GM12875 (cell line): ENCODE measurements around the gene PRAMEF1.
"Not testable (repeated sequence)": the region's sequence is repeated elsewhere in the genome, so short reads cannot be mapped to it uniquely, and the experiment has no call there.

Source experiments
- H3K4me3 ChIP-seq: one replicate; pipeline ENCODE4 v1.5.1; 2011; ENCODE audit warnings: low read depth, low read length, control low read depth
- CTCF ChIP-seq: IDR thresholded peaks from 2 replicates; pipeline ENCODE4 v1.5.1; 2011; ENCODE audit warnings: low read depth, mild to moderate bottlenecking, control low read depth, inconsistent platforms, low read length, moderate library complexity, borderline replicate concordance; ENCODE audit not compliant: insufficient read depth

PRAMEF1 gene

GRCh38 chr1:12791097-12791496, at the start of gene PRAMEF1:
Gene PRAMEF1, plus strand, starts transcription at chr1:12791397. Its CDS starts 1,831 bp downstream, at chr1:12793228.
- H3K4me3 ChIP-seq: not testable (repeated sequence)

GRCh38 chr1:12741946-12742345, 49.3 kb upstream of the PRAMEF1 start:
- TF ChIP-seq CTCF: no peak
- H3K4me3 ChIP-seq: no peak overlapping the region

GRCh38 chr1:12745126-12745991, 45.8 kb upstream of the PRAMEF1 start:
- no peak overlapping the region for H3K4me3 ChIP-seq
- TF ChIP-seq CTCF: no peak

- no peak for TF ChIP-seq CTCF
- H3K4me3 ChIP-seq: no peak within 1 kb of the TSS
Measured at GRCh38 chr1:12745992-12746323, 45.2 kb upstream of the PRAMEF1 start, which contains the start of gene CFAP107. Gene CFAP107, plus strand, starts transcription at chr1:12746200. Its CDS starts 231 bp downstream, at chr1:12746431.

- no peak for TF ChIP-seq CTCF
- no peak overlapping the region for H3K4me3 ChIP-seq
Measured at GRCh38 chr1:12748778-12749355, 42.3 kb upstream of the PRAMEF1 start.

- TF ChIP-seq CTCF: no peak
- H3K4me3 ChIP-seq: no peak overlapping the region
Measured at GRCh38 chr1:12754738-12755137, 36.5 kb upstream of the PRAMEF1 start.

- H3K4me3 ChIP-seq: no peak overlapping the region
- TF ChIP-seq CTCF: no peak
Measured at GRCh38 chr1:12756273-12756672, 34.9 kb upstream of the PRAMEF1 start.
